Hepatocyte (in vitro differentiated cells): ENCODE measurements around the gene OXER1.

Experiments used
- CTCF ChIP-seq: fragments of 200-600 bp; sonication (generic); IDR thresholded peaks from 2 replicates; pipeline ENCODE4 v1.5.1; 2016; ENCODE audit warnings: antibody characterized with exemption, mild to moderate bottlenecking; ENCODE audit not compliant: poor library complexity
- EZH2 ChIP-seq: fragments of 200-600 bp; sonication (generic); IDR thresholded peaks from 2 replicates; pipeline ENCODE4 v1.6.1; 2016; ENCODE audit warnings: antibody characterized with exemption, mild to moderate bottlenecking, borderline replicate concordance
- EZH2phosphoT487 ChIP-seq: fragments of 200-600 bp; sonication (generic); IDR thresholded peaks from one replicate; pipeline ENCODE4 v1.6.1; 2018; ENCODE audit warnings: antibody characterized with exemption, mild to moderate bottlenecking, low read depth, moderate library complexity; ENCODE audit not compliant: unreplicated experiment, severe bottlenecking

GRCh38 chr2:42736598-42737322 is 27.2 kb downstream of the OXER1 start:
- TF ChIP-seq CTCF: no peak
- TF ChIP-seq EZH2: no peak
- TF ChIP-seq EZH2phosphoT487: no peak
